Measurements from ENCODE around the gene PXK.
"Not testable (repeated sequence)": the region's sequence is repeated elsewhere in the genome, so short reads cannot be mapped to it uniquely, and the experiment has no call there.

PXK gene

DNA sequence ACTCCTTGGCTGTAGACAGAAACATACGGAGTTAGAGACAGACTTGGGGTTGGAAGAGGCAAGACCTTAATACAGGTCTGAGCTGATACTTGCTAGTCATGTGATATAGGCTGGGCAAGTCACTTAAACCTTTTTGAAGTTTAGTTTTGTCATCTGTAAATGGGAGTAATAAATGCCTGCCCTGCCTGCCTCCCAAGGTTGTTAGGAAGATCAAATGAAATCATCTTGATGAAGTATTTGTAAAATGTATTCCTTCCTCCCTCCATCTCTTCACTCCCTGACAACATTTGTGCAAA, 2.9 kb downstream of the PXK start:
- H3K27ac ChIP-seq = peak overlapping the region; percentile 97
- ChIA-PET POLR2A (ENCODE audit: low non-redundant PET) (no interaction called here), CTCF (no interaction called here)
- TF ChIP-seq, protein P1, sequence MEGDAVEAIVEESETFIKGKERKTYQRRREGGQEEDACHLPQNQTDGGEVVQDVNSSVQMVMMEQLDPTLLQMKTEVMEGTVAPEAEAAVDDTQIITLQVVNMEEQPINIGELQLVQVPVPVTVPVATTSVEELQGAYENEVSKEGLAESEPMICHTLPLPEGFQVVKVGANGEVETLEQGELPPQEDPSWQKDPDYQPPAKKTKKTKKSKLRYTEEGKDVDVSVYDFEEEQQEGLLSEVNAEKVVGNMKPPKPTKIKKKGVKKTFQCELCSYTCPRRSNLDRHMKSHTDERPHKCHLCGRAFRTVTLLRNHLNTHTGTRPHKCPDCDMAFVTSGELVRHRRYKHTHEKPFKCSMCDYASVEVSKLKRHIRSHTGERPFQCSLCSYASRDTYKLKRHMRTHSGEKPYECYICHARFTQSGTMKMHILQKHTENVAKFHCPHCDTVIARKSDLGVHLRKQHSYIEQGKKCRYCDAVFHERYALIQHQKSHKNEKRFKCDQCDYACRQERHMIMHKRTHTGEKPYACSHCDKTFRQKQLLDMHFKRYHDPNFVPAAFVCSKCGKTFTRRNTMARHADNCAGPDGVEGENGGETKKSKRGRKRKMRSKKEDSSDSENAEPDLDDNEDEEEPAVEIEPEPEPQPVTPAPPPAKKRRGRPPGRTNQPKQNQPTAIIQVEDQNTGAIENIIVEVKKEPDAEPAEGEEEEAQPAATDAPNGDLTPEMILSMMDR (conservative IDR thresholded peaks at IDR 0.05; ENCODE audit: low read depth) = no peak
- no peak for DNase-seq (ENCODE audit: low spot score)

DNA sequence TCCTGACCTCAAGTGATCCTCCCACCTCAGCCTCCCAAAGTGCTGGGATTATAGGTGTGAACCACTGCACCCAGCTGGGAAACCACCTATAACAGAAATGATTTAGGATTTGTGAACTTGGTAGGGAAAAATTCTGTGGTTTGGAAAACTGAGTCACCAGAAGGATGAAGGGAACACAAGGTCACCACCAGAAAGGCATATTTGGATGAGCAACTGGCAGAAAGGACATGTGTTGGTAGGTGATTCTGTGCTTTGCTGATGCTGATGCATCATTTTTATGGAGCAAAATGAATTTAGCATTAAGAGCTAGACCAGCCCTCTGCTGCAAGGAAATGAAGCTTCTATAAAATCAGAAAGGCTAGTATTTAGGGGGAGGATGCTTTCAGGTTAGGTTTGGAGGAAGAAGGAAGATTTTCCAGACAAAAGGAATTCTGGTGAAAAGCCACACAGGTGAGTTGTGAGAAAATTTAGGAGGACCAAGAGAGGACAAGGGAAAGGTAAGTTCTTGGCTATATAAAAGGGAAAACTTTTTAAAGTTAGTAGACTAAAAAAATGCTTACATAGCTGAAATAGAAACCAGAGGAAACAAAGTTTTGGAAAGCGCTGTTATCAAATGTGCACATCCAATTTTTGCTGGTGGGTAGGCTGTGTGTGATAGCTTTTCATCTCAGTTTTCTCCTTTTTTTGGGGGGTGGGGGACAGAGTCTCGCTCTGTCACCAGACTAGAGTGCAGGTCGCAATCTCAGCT, 3.6 kb downstream of the PXK start:
- peak overlapping the region; percentile 66 for H3K27ac ChIP-seq
- TF ChIP-seq, protein P1 (conservative IDR thresholded peaks at IDR 0.05; ENCODE audit: low read depth) = no peak
- POLR2A ChIA-PET (ENCODE audit: low non-redundant PET) = no interaction called here
- DNase-seq (ENCODE audit: low spot score) = peak; percentile 18
- CTCF ChIA-PET = no interaction called here

DNA sequence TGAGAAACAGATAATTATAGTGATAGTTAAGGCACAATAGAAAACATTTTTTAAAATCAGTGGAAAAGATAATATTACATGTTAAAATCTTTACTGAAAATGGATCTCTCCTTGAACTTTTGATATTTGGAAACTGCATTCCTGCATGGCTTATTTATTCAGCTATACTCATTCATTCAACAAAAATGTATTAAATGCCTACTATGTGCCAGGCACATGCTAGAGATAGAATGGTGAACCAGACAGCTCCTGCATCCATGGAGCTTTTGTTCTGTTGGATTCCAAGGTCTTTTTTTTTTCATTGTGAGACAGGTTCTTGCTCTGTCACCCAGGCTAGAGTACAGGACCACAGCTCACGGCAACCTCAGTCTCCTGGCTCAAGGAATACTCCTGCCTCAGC, 4.5 kb downstream of the PXK start:
- no peak for DNase-seq (ENCODE audit: low spot score)
- H3K27ac ChIP-seq = peak overlapping the region; percentile 66; the same call in 1 of the 2 replicates
- ChIA-PET CTCF (no interaction called here), POLR2A (ENCODE audit: low non-redundant PET) (no interaction called here)
- TF ChIP-seq, protein P1 (conservative IDR thresholded peaks at IDR 0.05; ENCODE audit: low read depth) = no peak

DNA sequence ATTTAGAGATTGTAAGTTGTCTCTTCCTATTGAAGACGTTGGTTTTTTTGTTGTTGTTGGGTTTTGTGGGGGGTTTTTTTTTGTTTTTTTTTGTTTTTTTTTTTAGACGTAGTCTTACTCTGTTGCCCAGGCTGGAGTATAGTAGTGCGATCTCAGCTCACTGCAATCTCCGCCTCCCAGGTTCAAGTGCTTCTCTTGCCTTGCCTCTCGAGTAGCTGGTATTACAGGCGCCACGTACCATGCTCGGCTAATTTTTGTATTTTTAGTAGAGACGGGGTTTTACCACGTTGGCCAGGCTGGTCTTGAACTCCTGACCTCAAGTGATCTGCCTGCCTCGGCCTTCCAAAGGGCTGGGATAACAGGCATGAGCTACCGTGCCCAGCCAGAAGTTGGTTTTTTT, 6.5 kb downstream of the PXK start:
- DNase-seq (ENCODE audit: low spot score); CTCF ChIA-PET; H3K27ac ChIP-seq; POLR2A ChIA-PET (ENCODE audit: low non-redundant PET): not testable (repeated sequence)

DNA sequence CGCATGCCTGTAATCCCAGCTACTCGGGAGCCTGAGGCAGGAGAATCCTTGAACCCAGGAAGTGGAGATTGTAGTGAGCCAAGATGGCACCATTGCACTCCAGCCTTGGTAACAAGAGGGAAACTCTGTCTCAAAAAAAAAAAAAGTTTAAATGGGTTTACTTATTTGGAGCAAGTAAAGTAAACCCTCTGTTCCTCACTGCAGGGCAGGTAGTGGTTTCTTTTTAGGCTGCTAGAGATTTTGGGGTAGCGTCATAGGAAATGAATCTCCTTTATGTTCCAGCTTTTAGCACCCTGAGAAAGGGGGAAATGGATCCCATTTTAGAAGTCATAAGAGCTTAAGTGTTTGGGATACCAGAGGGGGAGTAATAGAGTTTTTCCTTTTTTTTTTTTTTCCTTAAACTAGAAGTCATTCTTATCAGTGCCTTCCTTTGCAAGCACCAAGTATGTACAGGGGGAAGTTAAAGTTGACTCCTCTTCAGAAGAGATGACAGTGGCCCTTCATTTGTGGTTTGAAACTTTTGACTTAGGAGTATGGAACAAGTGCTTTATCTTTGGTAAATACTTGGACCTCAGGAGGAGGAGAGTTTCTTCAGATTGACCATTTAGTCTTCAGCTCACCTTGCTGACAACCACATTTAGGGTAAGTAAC, 8.0 kb downstream of the PXK start:
- no peak for DNase-seq (ENCODE audit: low spot score)
- TF ChIP-seq, protein P1 (conservative IDR thresholded peaks at IDR 0.05; ENCODE audit: low read depth) = no peak
- ChIA-PET POLR2A (ENCODE audit: low non-redundant PET) (no interaction called here), CTCF (no interaction called here)
- H3K27ac ChIP-seq = no peak overlapping the region

DNA sequence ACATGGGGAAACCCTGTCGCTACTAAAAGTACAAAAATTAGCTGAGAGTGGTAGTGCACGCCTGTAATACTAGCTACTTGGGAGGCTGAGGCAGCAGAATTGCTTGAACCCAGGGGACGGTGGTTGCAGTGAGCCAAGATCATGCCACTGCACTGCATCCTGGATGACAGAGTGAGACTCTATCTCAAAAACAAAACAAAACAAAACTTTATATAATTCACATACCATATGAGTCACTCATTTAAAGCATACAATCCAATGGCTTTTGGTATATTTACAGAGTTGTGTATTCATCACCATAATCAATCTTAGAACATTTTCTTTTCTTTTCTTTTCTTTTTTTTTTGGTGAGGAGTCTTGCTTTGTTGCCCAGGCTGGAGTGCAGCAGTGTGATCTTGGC, 8.7 kb downstream of the PXK start:
- H3K27ac ChIP-seq = no peak overlapping the region
- DNase-seq (ENCODE audit: low spot score) = no peak
- ChIA-PET POLR2A (ENCODE audit: low non-redundant PET) (no interaction called here), CTCF (no interaction called here)
- TF ChIP-seq, protein P1 (conservative IDR thresholded peaks at IDR 0.05; ENCODE audit: low read depth) = no peak

DNA sequence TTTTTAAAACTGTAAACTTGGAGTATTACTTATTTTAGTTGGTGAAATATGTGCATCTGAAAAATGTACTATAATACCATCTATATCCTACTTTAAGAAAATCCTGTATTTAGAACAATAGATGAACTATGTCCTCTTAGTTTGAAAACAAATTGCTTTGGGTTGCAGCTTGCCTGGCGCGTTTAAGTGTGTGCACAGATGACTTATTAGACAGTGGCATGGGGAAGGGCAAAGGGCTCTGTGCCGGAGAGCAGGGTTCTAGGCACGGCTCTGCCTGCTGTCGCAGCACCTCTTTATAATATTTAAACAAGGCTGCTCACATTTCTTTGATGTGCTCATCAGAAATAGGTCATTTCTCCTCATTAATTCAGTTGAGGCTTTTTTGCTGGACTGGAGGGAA, 10.0 kb downstream of the PXK start:
- POLR2A ChIA-PET (ENCODE audit: low non-redundant PET) = no interaction called here
- TF ChIP-seq, protein P1 (conservative IDR thresholded peaks at IDR 0.05; ENCODE audit: low read depth) = no peak
- DNase-seq (ENCODE audit: low spot score) = no peak
- H3K27ac ChIP-seq = no peak overlapping the region
- CTCF ChIA-PET = interaction anchor here (0.6 kb wide), 1 partner anchor 1338 kb away, joined by 3 read pairs; no protein-coding TSS in a partner anchor

Measured in RWPE1 (cell line).